Trophoblast cell (in vitro differentiated cells and primary cell): ENCODE results near the gene PORCN.
A peak's percentile ranks its signal among the peaks of the same experiment; 100 is the strongest.

Source experiments
- DNase-seq, 2 donors: peaks; one replicate each; pipeline ENCODE4 v3.0.0-alpha.2; 2016
- H2AFZ ChIP-seq: 2 replicates; pipeline ENCODE4 v1.6.1; 2013; ENCODE audit warnings: low read length, moderate library complexity, mild to moderate bottlenecking; ENCODE audit not compliant: insufficient read depth, poor library complexity
- H2AK5ac ChIP-seq: 2 replicates; pipeline ENCODE4 v1.6.1; 2013; ENCODE audit warnings: mild to moderate bottlenecking, low read length
- H2BK120ac ChIP-seq: 2 replicates; pipeline ENCODE4 v1.6.1; 2013; ENCODE audit warnings: low read length, mild to moderate bottlenecking, moderate library complexity; ENCODE audit not compliant: insufficient read depth, poor library complexity
- H2BK12ac ChIP-seq: 2 replicates; pipeline ENCODE4 v1.6.1; 2013; ENCODE audit warnings: mild to moderate bottlenecking, low read length, moderate library complexity
- H2BK5ac ChIP-seq: 2 replicates; pipeline ENCODE4 v1.6.1; 2013; ENCODE audit warnings: low read length, low read depth, moderate library complexity, mild to moderate bottlenecking; ENCODE audit not compliant: poor library complexity
- H3K14ac ChIP-seq: 2 replicates; pipeline ENCODE4 v1.6.1; 2013; ENCODE audit warnings: mild to moderate bottlenecking, low read length
- H3K18ac ChIP-seq: 2 replicates; pipeline ENCODE4 v1.6.1; 2013; ENCODE audit warnings: mild to moderate bottlenecking, low read length
- H3K23ac ChIP-seq: 2 replicates; pipeline ENCODE4 v1.6.1; 2013; ENCODE audit warnings: low read length
- H3K27ac ChIP-seq: 2 replicates; pipeline ENCODE4 v1.5.1; 2013; ENCODE audit warnings: low read depth, mild to moderate bottlenecking, inconsistent platforms, low read length, moderate library complexity
- H3K27me3 ChIP-seq: 2 replicates; pipeline ENCODE4 v1.6.1; 2013; ENCODE audit warnings: inconsistent platforms, mild to moderate bottlenecking, low read length, moderate library complexity; ENCODE audit not compliant: insufficient read depth
- H3K36me3 ChIP-seq, 2 experiments: 1 replicate in 1 of 2; 2 replicates in 1 of 2; pipeline ENCODE4 v1.6.1; 2013; ENCODE audit warnings: low read length in 2 of 2, mild to moderate bottlenecking in 2 of 2, moderate library complexity in 1 of 2; ENCODE audit not compliant: insufficient read depth in 2 of 2, control insufficient read depth in 1 of 2
- H3K4ac ChIP-seq: 2 replicates; pipeline ENCODE4 v1.6.1; 2013; ENCODE audit warnings: low read depth, mild to moderate bottlenecking, low read length, moderate library complexity
- H3K4me1 ChIP-seq, 2 experiments: 1 replicate in 1 of 2; 2 replicates in 1 of 2; pipeline ENCODE4 v1.6.1; 2013; ENCODE audit warnings: low read length in 2 of 2, mild to moderate bottlenecking in 2 of 2, moderate library complexity in 1 of 2; ENCODE audit not compliant: insufficient read depth in 2 of 2, control insufficient read depth in 1 of 2
- H3K4me2 ChIP-seq: 2 replicates; pipeline ENCODE4 v1.6.1; 2013; ENCODE audit warnings: inconsistent platforms, mild to moderate bottlenecking, low read length, moderate library complexity
- H3K4me3 ChIP-seq: 2 replicates; pipeline ENCODE4 v1.5.1; 2013; ENCODE audit warnings: mild to moderate bottlenecking, low read depth, low read length, inconsistent platforms
- H3K79me1 ChIP-seq: one replicate; pipeline ENCODE4 v1.6.1; 2013; ENCODE audit warnings: low read length
- H3K79me2 ChIP-seq: 2 replicates; pipeline ENCODE4 v1.6.1; 2013; ENCODE audit warnings: low read length, mild to moderate bottlenecking; ENCODE audit not compliant: control insufficient read depth, insufficient read depth, poor library complexity
- H3K9ac ChIP-seq: 2 replicates; pipeline ENCODE4 v1.6.1; 2013; ENCODE audit warnings: mild to moderate bottlenecking, low read length
- H3K9me3 ChIP-seq: 2 replicates; pipeline ENCODE4 v1.6.1; 2013; ENCODE audit warnings: low read depth, mild to moderate bottlenecking, control low read depth, inconsistent platforms, low read length; ENCODE audit not compliant: insufficient read depth
- H4K12ac ChIP-seq: 2 replicates; pipeline ENCODE4 v1.6.1; 2013; ENCODE audit warnings: low read depth, mild to moderate bottlenecking, low read length, moderate library complexity
- H4K8ac ChIP-seq: 2 replicates; pipeline ENCODE4 v1.6.1; 2013; ENCODE audit warnings: low read depth, mild to moderate bottlenecking, low read length, moderate library complexity
- H4K91ac ChIP-seq: one replicate; pipeline ENCODE4 v1.6.1; 2013; ENCODE audit warnings: low read depth, mild to moderate bottlenecking, low read length, moderate library complexity
- WGBS: extraction: QIAGEN DNeasy Blood & Tissue Kit; methylation state at CpG from one replicate; pipeline ENCODE4 v1.1.7; 2013; ENCODE audit warnings: missing lambda C conversion rate; ENCODE audit not compliant: insufficient read length, insufficient coverage; ENCODE audit errors: extremely low coverage; 5-methylcytosine and 5-hydroxymethylcytosine counted together

The PORCN gene

GRCh38 chrX:48492293-48492910, 16.4 kb upstream of the PORCN start:
- H3K9ac ChIP-seq = no peak overlapping the region
- no peak overlapping the region for H2AFZ ChIP-seq
- H3K4me1 ChIP-seq = peaks cover 4 to 14% of the 10 kb centered on the region in 2 experiments
- H2BK5ac ChIP-seq = no peak overlapping the region
- no peak overlapping the region for H2BK12ac ChIP-seq
- no peak overlapping the region for H3K4me2 ChIP-seq
- no peaks in the 10 kb centered on the region for H3K79me2 ChIP-seq
- no peak for DNase-seq
- H3K4ac ChIP-seq = no peak overlapping the region
- peaks cover 3% of the 10 kb centered on the region for H3K79me1 ChIP-seq
- no peaks in the 10 kb centered on the region for H3K36me3 ChIP-seq
- H3K27me3 ChIP-seq = no peaks in the 10 kb centered on the region
- no peak overlapping the region for H3K23ac ChIP-seq
- peak overlapping the region; percentile 43 for H4K8ac ChIP-seq
- peak overlapping the region; percentile 18 for H4K91ac ChIP-seq
- H3K14ac ChIP-seq = no peak overlapping the region
- H3K4me3 ChIP-seq = no peak overlapping the region
- H4K12ac ChIP-seq = no peak overlapping the region
- no CpG with 5 or more reads among the region's 7 CpGs for WGBS
- H3K9me3 ChIP-seq = peaks cover 5% of the 10 kb centered on the region
- peak overlapping the region; percentile 40 for H2BK120ac ChIP-seq
- peak overlapping the region; percentile 40 for H3K27ac ChIP-seq
- H2AK5ac ChIP-seq = no peak overlapping the region
- no peak overlapping the region for H3K18ac ChIP-seq

- Histone ChIP-seq H3K18ac (no peak overlapping the region), H4K91ac (no peak overlapping the region), H3K4ac (no peak overlapping the region), H2BK5ac (no peak overlapping the region), H4K8ac (no peak overlapping the region), H3K4me3 (no peak overlapping the region), H3K9me3 (no peaks in the 10 kb centered on the region), H3K14ac (no peak overlapping the region), H2AK5ac (no peak overlapping the region), H2AFZ (no peak overlapping the region), H3K36me3 (no peaks in the 10 kb centered on the region), H3K27me3 (no peaks in the 10 kb centered on the region), H3K4me2 (no peak overlapping the region), H2BK120ac (no peak overlapping the region), H3K23ac (no peak overlapping the region), H3K4me1 (peaks cover 4 to 12% of the 10 kb centered on the region in 2 experiments), H3K9ac (no peak overlapping the region), H3K79me1 (peaks cover 3% of the 10 kb centered on the region), H4K12ac (no peak overlapping the region), H3K79me2 (no peaks in the 10 kb centered on the region), H3K27ac (no peak overlapping the region), H2BK12ac (no peak overlapping the region)
- DNase-seq = peak; percentile 56 to 72
- WGBS = no CpG with 5 or more reads among the region's 10 CpGs
Measured at GRCh38 chrX:48493890-48494364, 14.9 kb upstream of the PORCN start.

- Histone ChIP-seq H3K79me2 (no peaks in the 10 kb centered on the region), H3K9me3 (no peaks in the 10 kb centered on the region), H3K4me1 (peaks cover 4 to 11% of the 10 kb centered on the region in 2 experiments), H3K4me3 (no peak overlapping the region), H4K8ac (no peak overlapping the region), H3K14ac (no peak overlapping the region), H3K23ac (no peak overlapping the region), H3K36me3 (no peaks in the 10 kb centered on the region), H2BK120ac (no peak overlapping the region), H3K27me3 (no peaks in the 10 kb centered on the region), H2BK5ac (no peak overlapping the region), H3K9ac (no peak overlapping the region), H3K79me1 (peaks cover 3% of the 10 kb centered on the region), H3K4me2 (no peak overlapping the region), H2BK12ac (no peak overlapping the region), H3K4ac (no peak overlapping the region), H4K91ac (no peak overlapping the region), H4K12ac (no peak overlapping the region), H2AK5ac (no peak overlapping the region), H3K18ac (no peak overlapping the region), H3K27ac (no peak overlapping the region), H2AFZ (no peak overlapping the region)
- no peak for DNase-seq
- WGBS = no CpG with 5 or more reads among the region's 4 CpGs
Measured at GRCh38 chrX:48496660-48497059, 12.1 kb upstream of the PORCN start.

- no peak overlapping the region for H4K12ac ChIP-seq
- WGBS = no CpG with 5 or more reads among the region's 5 CpGs
- no peak overlapping the region for H2BK120ac ChIP-seq
Measured at GRCh38 chrX:48497871-48498270, 10.9 kb upstream of the PORCN start.

More at GRCh38 chrX:48497871-48498270, 10.9 kb upstream of the PORCN start:
- Histone ChIP-seq H3K9ac (no peak overlapping the region), H2BK5ac (no peak overlapping the region), H3K4me3 (no peak overlapping the region), H3K4me1 (peaks cover 0 to 2% of the 10 kb centered on the region in 2 experiments), H3K79me2 (no peaks in the 10 kb centered on the region), H3K4me2 (no peak overlapping the region), H3K79me1 (no peaks in the 10 kb centered on the region), H2BK12ac (no peak overlapping the region), H3K27me3 (no peaks in the 10 kb centered on the region), H3K27ac (no peak overlapping the region), H4K8ac (no peak overlapping the region), H2AK5ac (no peak overlapping the region), H3K36me3 (no peaks in the 10 kb centered on the region), H3K9me3 (no peaks in the 10 kb centered on the region), H2AFZ (no peak overlapping the region), H3K14ac (no peak overlapping the region), H3K18ac (no peak overlapping the region), H4K91ac (no peak overlapping the region), H3K4ac (no peak overlapping the region), H3K23ac (no peak overlapping the region)
- DNase-seq = no peak
